HCT116 (cell line): ENCODE results near the gene SAMD14.

Experiments
- EZH2 ChIP-seq: fragments of 200-600 bp; sonication (generic); IDR thresholded peaks from 2 replicates; pipeline ENCODE4 v1.6.1; 2017; ENCODE audit warnings: antibody characterized with exemption, mixed run types
- POLR2A ChIP-seq: IDR thresholded peaks from 2 replicates; pipeline ENCODE4 v1.7.0; 2011; ENCODE audit warnings: borderline replicate concordance; ENCODE audit not compliant: insufficient read depth, insufficient read length; ENCODE audit errors: extremely low read depth
- RAD21 ChIP-seq: IDR thresholded peaks from 2 replicates; pipeline ENCODE4 v1.6.1; 2012; ENCODE audit warnings: low read depth, mild to moderate bottlenecking
- REST ChIP-seq: IDR thresholded peaks from 2 replicates; pipeline ENCODE4 v1.6.1; 2012; ENCODE audit warnings: low read depth
- SIN3A ChIP-seq: IDR thresholded peaks from 2 replicates; pipeline ENCODE4 v1.6.1; 2012; ENCODE audit warnings: low read depth
- SP1 ChIP-seq: IDR thresholded peaks from 2 replicates; pipeline ENCODE4 v1.6.1; 2012; ENCODE audit warnings: low read depth
- YY1 ChIP-seq: IDR thresholded peaks from 2 replicates; pipeline ENCODE4 v1.6.1; 2011; ENCODE audit warnings: low read length, low read depth, moderate library complexity, mild to moderate bottlenecking; ENCODE audit not compliant: insufficient replicate concordance; ENCODE audit errors: extremely low read depth
- ZFX ChIP-seq: fragments of 450-650 bp; IDR thresholded peaks from 2 replicates; pipeline ENCODE4 v1.6.1; 2017
- TF ChIP-seq, protein P1 (sequence below), 3 experiments: fragments of 200-600 bp in 1 of 3; sonication (generic) in 1 of 3; IDR thresholded peaks in 2 of 3; conservative IDR thresholded peaks in 1 of 3; 2 replicates each; pipeline ENCODE4 v1.5.1; 2012 to 2017; ENCODE audit warnings: low read depth in 2 of 3, low read length in 2 of 3, antibody characterized with exemption in 1 of 3, borderline replicate concordance in 1 of 3, control low read depth in 1 of 3, mild to moderate bottlenecking in 1 of 3, mixed read lengths in 1 of 3, mixed run types in 1 of 3, moderate library complexity in 1 of 3; ENCODE audit not compliant: insufficient read depth in 1 of 3

DNA sequence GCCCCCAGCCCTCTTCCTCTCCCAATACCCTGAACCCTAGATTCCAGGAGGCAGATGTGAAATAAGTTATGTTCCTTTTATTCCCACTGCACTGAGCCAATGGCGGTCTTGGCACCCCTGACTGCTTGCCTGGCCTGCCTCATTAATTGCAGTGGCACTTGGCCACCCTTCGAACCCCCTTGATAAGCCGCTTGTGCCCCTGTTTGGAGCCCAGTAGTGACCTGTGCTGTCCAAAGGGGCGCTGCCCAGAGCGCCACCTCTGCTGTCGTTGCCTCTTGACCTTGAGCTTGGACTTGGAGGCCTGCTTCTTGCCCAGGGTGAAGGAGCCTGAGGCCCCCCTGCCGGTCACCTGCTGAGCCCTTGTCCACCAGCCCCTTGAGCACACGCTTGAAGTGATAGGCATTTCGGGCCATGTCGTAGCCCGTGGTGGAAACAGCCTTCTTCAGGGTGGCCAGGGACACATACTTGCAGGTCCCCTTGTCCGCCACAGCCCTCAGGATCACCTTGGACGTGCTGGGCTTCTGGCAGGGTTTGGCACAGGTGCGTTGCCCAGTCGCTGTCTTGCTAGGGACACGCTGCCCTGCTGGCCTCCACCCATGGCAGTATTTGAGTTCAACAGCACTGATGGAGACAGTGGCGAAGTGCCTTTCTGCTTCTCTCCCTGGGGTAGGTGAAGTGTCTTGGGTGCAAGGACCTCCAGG is 41.6 kb upstream of the SAMD14 start:
- TF ChIP-seq RAD21 (no peak), EZH2 (no peak), POLR2A (no peak), SIN3A (no peak), REST (no peak), SP1 (no peak), YY1 (no peak), ZFX (no peak)
- TF ChIP-seq, protein P1, sequence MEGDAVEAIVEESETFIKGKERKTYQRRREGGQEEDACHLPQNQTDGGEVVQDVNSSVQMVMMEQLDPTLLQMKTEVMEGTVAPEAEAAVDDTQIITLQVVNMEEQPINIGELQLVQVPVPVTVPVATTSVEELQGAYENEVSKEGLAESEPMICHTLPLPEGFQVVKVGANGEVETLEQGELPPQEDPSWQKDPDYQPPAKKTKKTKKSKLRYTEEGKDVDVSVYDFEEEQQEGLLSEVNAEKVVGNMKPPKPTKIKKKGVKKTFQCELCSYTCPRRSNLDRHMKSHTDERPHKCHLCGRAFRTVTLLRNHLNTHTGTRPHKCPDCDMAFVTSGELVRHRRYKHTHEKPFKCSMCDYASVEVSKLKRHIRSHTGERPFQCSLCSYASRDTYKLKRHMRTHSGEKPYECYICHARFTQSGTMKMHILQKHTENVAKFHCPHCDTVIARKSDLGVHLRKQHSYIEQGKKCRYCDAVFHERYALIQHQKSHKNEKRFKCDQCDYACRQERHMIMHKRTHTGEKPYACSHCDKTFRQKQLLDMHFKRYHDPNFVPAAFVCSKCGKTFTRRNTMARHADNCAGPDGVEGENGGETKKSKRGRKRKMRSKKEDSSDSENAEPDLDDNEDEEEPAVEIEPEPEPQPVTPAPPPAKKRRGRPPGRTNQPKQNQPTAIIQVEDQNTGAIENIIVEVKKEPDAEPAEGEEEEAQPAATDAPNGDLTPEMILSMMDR (IDR thresholded peaks at IDR 0.05 in 2 of 3, conservative IDR thresholded peaks at IDR 0.05 in 1 of 3; ENCODE audit: borderline replicate concordance in 1 of 3, insufficient read depth in 1 of 3, low read depth in 2 of 3, low read length in 2 of 3) = no peak
